Kidney (tissue), 14 donors: ENCODE data around the gene GMPR. TPM values are rescaled to one million over a fixed set of nuclear protein-coding genes. Genes with fewer than 3 reads are reported as not detected.

Source experiments
- DNase-seq, 5 donors: peaks; one replicate each; pipeline ENCODE4 v3.0.0-alpha.2; 2013 to 2020
- FAIRE-seq: peaks from 2 replicates; lab custom pipeline; 2012; peaks lifted over from hg19 to GRCh38; lab: Jason Lieb, UNC
- H3K27ac ChIP-seq, 2 donors: one replicate each; pipeline ENCODE4 v1.7.0; 2013; ENCODE audit warnings: low read depth in 2 of 2, low read length in 2 of 2, inconsistent platforms in 1 of 2
- H3K27me3 ChIP-seq: one replicate; pipeline ENCODE4 v1.7.1; 2013; ENCODE audit warnings: low read length, inconsistent platforms; ENCODE audit not compliant: control insufficient read depth, insufficient read depth
- H3K36me3 ChIP-seq, 3 donors: one replicate each; pipeline versions ENCODE4 v1.7.0 to v1.7.1; 2013; ENCODE audit warnings: low read length in 3 of 3, control low read depth in 1 of 3, inconsistent platforms in 1 of 3; ENCODE audit not compliant: insufficient read depth in 3 of 3, control insufficient read depth in 2 of 3
- H3K4me1 ChIP-seq, 3 donors: one replicate each; pipeline versions ENCODE4 v1.7.0 to v1.7.1; 2013; ENCODE audit warnings: low read length in 3 of 3, inconsistent platforms in 1 of 3, low read depth in 1 of 3; ENCODE audit not compliant: control insufficient read depth in 2 of 3, insufficient read depth in 2 of 3
- H3K4me3 ChIP-seq, 3 donors: one replicate each; pipeline versions ENCODE4 v1.7.0 to v1.8.1; 2013; ENCODE audit warnings: low read length in 3 of 3, control low read depth in 1 of 3, inconsistent platforms in 1 of 3
- H3K9ac ChIP-seq, 3 donors: one replicate each; pipeline versions ENCODE4 v1.7.0 to v1.7.1; 2013; ENCODE audit warnings: low read length in 3 of 3, control low read depth in 1 of 3, inconsistent platforms in 1 of 3
- H3K9me3 ChIP-seq, 3 donors: one replicate each; pipeline versions ENCODE4 v1.7.0 to v1.7.1; 2013; ENCODE audit warnings: low read length in 3 of 3, control low read depth in 1 of 3, inconsistent platforms in 1 of 3; ENCODE audit not compliant: control insufficient read depth in 2 of 3, insufficient read depth in 1 of 3
- CTCF ChIP-seq: IDR thresholded peaks from 3 replicates; pipeline ENCODE4 v1.5.1; 2012; ENCODE audit warnings: mild to moderate bottlenecking, moderate library complexity, borderline replicate concordance; ENCODE audit not compliant: insufficient read depth; ENCODE audit errors: extremely low read depth
- intact Hi-C: fragments of 100-400 bp; cut with DNase I; formaldehyde crosslinking; loops from one replicate; pipeline ENCODE4 v1.11.1; 2022
- polyA plus RNA-seq: library from polyadenylated mRNA; stranded (reverse); fragments of 350-450 nt; fragmentation: Illumina TruSeq; extraction: RNeasy Lipid Tissue Mini Kit (QIAGEN cat#74804); gene quantifications from one replicate; pipeline ENCODE4 v1.2.3, GENCODE V29; 2014; ENCODE audit warnings: low read depth, low replicate concordance; ENCODE audit not compliant: insufficient read depth
- total RNA-seq: library from RNA; stranded (reverse); fragmentation: NEBNext Ultra II Directional; extraction: Animal tissue kit (Norgen Biotek cat#: 25700); gene quantifications from one replicate; pipeline ENCODE4 v1.2.1, GENCODE V29; 2021
- donor health status: control.
- donor health status: control.
- donor health status: control.
- donor health status: control.
- donor health status: control.
- donor health status: DM: yes; HTN: yes; CAD: no.
- donor health status: Normal renal cell carcinoma (clear cell type).

Gene GMPR
- total and polyA plus RNA-seq, 2 donors from 2014 or later, result 51.4 to 54.5 TPM

GRCh38 chr6:16305788-16306187 lies 67.4 kb downstream of the GMPR start:
- Histone ChIP-seq H3K27ac (no peak overlapping the region), H3K9ac (no peak overlapping the region), H3K27me3 (no peaks in the 10 kb centered on the region), H3K4me3 (no peak overlapping the region), H3K36me3 (no peaks in the 10 kb centered on the region), H3K9me3 (no peaks in the 10 kb centered on the region), H3K4me1 (no peaks in the 10 kb centered on the region)
- intact Hi-C loops, result no loop called here
- FAIRE-seq, result no peak
- DNase-seq, result no peak
- no peak for TF ChIP-seq CTCF

- H3K9me3 ChIP-seq, result no peaks in the 10 kb centered on the region
- no peak overlapping the region for H3K27ac ChIP-seq
- H3K36me3 ChIP-seq, result no peaks in the 10 kb centered on the region
- FAIRE-seq, result no peak
- peak in 1 of 5 donors; percentile 12 for DNase-seq
- intact Hi-C loops, result no loop called here
- TF ChIP-seq CTCF, result no peak
- H3K4me3 ChIP-seq, result no peak overlapping the region
- H3K9ac ChIP-seq, result no peak overlapping the region
- no peaks in the 10 kb centered on the region for H3K27me3 ChIP-seq
- no peaks in the 10 kb centered on the region for H3K4me1 ChIP-seq
Observed at GRCh38 chr6:16306334-16306733, 67.9 kb downstream of the GMPR start.

GRCh38 chr6:16311763-16312162 lies 73.4 kb downstream of the GMPR start:
- H3K27ac ChIP-seq, result no peak overlapping the region
- TF ChIP-seq CTCF, result no peak
- no peaks in the 10 kb centered on the region for H3K36me3 ChIP-seq
- H3K9me3 ChIP-seq, result no peaks in the 10 kb centered on the region
- no peak overlapping the region for H3K4me3 ChIP-seq
- no peak overlapping the region for H3K9ac ChIP-seq
- H3K27me3 ChIP-seq, result no peaks in the 10 kb centered on the region
- H3K4me1 ChIP-seq, result no peaks in the 10 kb centered on the region
- FAIRE-seq (no peak), DNase-seq (peak in 1 of 5 donors; percentile 20)
- intact Hi-C loops, result no loop called here

- no peak for TF ChIP-seq CTCF
- intact Hi-C loops, result no loop called here
Observed at GRCh38 chr6:16313732-16314131, 75.3 kb downstream of the GMPR start.

More at GRCh38 chr6:16313732-16314131, 75.3 kb downstream of the GMPR start:
- DNase-seq (no peak), FAIRE-seq (no peak)
- no peak overlapping the region for H3K9ac ChIP-seq
- no peaks in the 10 kb centered on the region for H3K9me3 ChIP-seq
- H3K36me3 ChIP-seq, result no peaks in the 10 kb centered on the region
- no peaks in the 10 kb centered on the region for H3K4me1 ChIP-seq
- no peaks in the 10 kb centered on the region for H3K27me3 ChIP-seq
- no peak overlapping the region for H3K4me3 ChIP-seq
- no peak overlapping the region for H3K27ac ChIP-seq
